ENCODE measurements around the gene GABRG2. TPM values are rescaled to one million over a fixed set of nuclear protein-coding genes. Genes with fewer than 3 reads are reported as not detected.

Gene GABRG2
- total and polyA plus RNA-seq, 2 experiments from 2014 or later = 3.5 to 5.3 TPM

GRCh38 chr5:162163663-162164062 lies 96.1 kb downstream of the GABRG2 start (continued):
- TF ChIP-seq, protein P1, sequence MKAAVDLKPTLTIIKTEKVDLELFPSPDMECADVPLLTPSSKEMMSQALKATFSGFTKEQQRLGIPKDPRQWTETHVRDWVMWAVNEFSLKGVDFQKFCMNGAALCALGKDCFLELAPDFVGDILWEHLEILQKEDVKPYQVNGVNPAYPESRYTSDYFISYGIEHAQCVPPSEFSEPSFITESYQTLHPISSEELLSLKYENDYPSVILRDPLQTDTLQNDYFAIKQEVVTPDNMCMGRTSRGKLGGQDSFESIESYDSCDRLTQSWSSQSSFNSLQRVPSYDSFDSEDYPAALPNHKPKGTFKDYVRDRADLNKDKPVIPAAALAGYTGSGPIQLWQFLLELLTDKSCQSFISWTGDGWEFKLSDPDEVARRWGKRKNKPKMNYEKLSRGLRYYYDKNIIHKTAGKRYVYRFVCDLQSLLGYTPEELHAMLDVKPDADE (IDR thresholded peaks at IDR 0.05) = no peak
- no peak for TF ChIP-seq POLR2AphosphoS5 (IDR thresholded peaks at IDR 0.05; ENCODE audit: low read depth)
- no peak for TF ChIP-seq EZH2phosphoT487 (IDR thresholded peaks at IDR 0.05; ENCODE audit: unreplicated experiment)
- no peak for TF ChIP-seq ZNF114 (CRISPR knock-in tag; IDR thresholded peaks at IDR 0.05)
- no peak for TF ChIP-seq CTCF (conservative IDR thresholded peaks at IDR 0.05; ENCODE audit: low read depth in 2 of 2)
- TF ChIP-seq EZH2 (IDR thresholded peaks at IDR 0.05; ENCODE audit: low read depth, unreplicated experiment) = no peak
- TF ChIP-seq STAT1 (IDR thresholded peaks at IDR 0.05; ENCODE audit: unreplicated experiment) = no peak

DNA sequence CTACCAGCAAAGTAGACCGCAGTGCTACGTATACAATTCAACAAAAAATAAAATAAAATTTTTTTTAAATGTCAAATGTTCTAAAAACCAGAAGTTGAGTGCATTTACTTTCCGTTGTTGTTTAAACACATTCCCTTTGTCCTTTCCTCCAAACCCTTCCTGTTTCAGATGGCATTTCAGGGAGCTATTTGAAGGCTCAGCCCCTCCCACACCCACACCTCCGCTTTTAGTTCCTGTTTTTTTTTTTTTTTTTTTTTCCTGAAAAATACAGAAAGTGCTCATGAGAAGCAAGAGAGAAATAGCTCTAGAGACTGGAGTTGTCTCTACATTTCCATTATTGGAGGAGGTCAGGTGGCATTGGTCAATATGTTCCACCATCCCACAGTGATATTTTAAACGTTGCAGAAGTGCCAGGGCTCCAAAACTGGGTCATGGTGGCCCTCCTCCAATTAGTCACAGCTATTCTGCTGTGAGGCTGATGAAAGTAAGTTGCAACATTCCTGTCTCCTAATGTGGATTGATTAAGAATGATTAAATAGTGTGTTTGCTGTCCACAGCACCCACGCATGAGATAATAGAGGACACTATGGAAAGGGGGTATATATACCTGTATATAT lies 106.9 kb downstream of the GABRG2 start:
- no peaks in the 10 kb centered on the region for H3K4me1 ChIP-seq (ENCODE audit: insufficient read depth)
- ATAC-seq = no peak
- no peaks in the 10 kb centered on the region for H3K79me2 ChIP-seq (replicated peaks; ENCODE audit: insufficient read depth)
- H3K27me3 Mint-ChIP-seq (ENCODE audit: insufficient read depth, low read depth, poor library complexity) = peaks cover 4% of the 10 kb centered on the region
- H3K4me3 ChIP-seq = no peak overlapping the region
- no peaks in the 10 kb centered on the region for H3K36me3 Mint-ChIP-seq (ENCODE audit: low read depth)
- H3K4me2 ChIP-seq = no peak overlapping the region
- H3K9me3 Mint-ChIP-seq = peaks cover 3% of the 10 kb centered on the region; the same call in 1 of the 3 replicates
- peak; percentile 35 for DNase-seq (ENCODE audit: low spot score)
- H3K36me3 ChIP-seq (ENCODE audit: insufficient read depth) = no peaks in the 10 kb centered on the region
- no peak overlapping the region for H2AFZ ChIP-seq
- H3K4me1 Mint-ChIP-seq = peaks cover 4% of the 10 kb centered on the region; the same call in 2 of the 3 replicates
- H3K27ac ChIP-seq (ENCODE audit: low read depth) = no peak overlapping the region
- H3K4me3 Mint-ChIP-seq = no peak overlapping the region
- no peaks in the 10 kb centered on the region for H4K20me1 ChIP-seq (replicated peaks; ENCODE audit: insufficient read depth)
- H3K27ac Mint-ChIP-seq = peak overlapping the region; percentile 80; the same call in 1 of the 2 replicates
- no peaks in the 10 kb centered on the region for H3K27me3 ChIP-seq (ENCODE audit: insufficient read depth)
- H3F3A ChIP-seq (replicated peaks; ENCODE audit: low read depth) = no peaks in the 10 kb centered on the region
- H3K9me2 ChIP-seq (ENCODE audit: insufficient read depth) = no peaks in the 10 kb centered on the region
- TF ChIP-seq CREB1 (CRISPR knock-in tag; IDR thresholded peaks at IDR 0.05; ENCODE audit: low read depth) = no peak
- TF ChIP-seq, protein P2, sequence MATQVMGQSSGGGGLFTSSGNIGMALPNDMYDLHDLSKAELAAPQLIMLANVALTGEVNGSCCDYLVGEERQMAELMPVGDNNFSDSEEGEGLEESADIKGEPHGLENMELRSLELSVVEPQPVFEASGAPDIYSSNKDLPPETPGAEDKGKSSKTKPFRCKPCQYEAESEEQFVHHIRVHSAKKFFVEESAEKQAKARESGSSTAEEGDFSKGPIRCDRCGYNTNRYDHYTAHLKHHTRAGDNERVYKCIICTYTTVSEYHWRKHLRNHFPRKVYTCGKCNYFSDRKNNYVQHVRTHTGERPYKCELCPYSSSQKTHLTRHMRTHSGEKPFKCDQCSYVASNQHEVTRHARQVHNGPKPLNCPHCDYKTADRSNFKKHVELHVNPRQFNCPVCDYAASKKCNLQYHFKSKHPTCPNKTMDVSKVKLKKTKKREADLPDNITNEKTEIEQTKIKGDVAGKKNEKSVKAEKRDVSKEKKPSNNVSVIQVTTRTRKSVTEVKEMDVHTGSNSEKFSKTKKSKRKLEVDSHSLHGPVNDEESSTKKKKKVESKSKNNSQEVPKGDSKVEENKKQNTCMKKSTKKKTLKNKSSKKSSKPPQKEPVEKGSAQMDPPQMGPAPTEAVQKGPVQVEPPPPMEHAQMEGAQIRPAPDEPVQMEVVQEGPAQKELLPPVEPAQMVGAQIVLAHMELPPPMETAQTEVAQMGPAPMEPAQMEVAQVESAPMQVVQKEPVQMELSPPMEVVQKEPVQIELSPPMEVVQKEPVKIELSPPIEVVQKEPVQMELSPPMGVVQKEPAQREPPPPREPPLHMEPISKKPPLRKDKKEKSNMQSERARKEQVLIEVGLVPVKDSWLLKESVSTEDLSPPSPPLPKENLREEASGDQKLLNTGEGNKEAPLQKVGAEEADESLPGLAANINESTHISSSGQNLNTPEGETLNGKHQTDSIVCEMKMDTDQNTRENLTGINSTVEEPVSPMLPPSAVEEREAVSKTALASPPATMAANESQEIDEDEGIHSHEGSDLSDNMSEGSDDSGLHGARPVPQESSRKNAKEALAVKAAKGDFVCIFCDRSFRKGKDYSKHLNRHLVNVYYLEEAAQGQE (IDR thresholded peaks at IDR 0.05; ENCODE audit: unreplicated experiment) = no peak
- TF ChIP-seq STAT1 (IDR thresholded peaks at IDR 0.05; ENCODE audit: unreplicated experiment) = no peak
- TF ChIP-seq NANOG (IDR thresholded peaks at IDR 0.05; ENCODE audit: borderline replicate concordance) = no peak
- TF ChIP-seq EZH2 (IDR thresholded peaks at IDR 0.05; ENCODE audit: low read depth, unreplicated experiment) = no peak
- no peak for TF ChIP-seq ZNF331 (CRISPR knock-in tag; IDR thresholded peaks at IDR 0.05; ENCODE audit: low read depth)
- TF ChIP-seq, protein P3, sequence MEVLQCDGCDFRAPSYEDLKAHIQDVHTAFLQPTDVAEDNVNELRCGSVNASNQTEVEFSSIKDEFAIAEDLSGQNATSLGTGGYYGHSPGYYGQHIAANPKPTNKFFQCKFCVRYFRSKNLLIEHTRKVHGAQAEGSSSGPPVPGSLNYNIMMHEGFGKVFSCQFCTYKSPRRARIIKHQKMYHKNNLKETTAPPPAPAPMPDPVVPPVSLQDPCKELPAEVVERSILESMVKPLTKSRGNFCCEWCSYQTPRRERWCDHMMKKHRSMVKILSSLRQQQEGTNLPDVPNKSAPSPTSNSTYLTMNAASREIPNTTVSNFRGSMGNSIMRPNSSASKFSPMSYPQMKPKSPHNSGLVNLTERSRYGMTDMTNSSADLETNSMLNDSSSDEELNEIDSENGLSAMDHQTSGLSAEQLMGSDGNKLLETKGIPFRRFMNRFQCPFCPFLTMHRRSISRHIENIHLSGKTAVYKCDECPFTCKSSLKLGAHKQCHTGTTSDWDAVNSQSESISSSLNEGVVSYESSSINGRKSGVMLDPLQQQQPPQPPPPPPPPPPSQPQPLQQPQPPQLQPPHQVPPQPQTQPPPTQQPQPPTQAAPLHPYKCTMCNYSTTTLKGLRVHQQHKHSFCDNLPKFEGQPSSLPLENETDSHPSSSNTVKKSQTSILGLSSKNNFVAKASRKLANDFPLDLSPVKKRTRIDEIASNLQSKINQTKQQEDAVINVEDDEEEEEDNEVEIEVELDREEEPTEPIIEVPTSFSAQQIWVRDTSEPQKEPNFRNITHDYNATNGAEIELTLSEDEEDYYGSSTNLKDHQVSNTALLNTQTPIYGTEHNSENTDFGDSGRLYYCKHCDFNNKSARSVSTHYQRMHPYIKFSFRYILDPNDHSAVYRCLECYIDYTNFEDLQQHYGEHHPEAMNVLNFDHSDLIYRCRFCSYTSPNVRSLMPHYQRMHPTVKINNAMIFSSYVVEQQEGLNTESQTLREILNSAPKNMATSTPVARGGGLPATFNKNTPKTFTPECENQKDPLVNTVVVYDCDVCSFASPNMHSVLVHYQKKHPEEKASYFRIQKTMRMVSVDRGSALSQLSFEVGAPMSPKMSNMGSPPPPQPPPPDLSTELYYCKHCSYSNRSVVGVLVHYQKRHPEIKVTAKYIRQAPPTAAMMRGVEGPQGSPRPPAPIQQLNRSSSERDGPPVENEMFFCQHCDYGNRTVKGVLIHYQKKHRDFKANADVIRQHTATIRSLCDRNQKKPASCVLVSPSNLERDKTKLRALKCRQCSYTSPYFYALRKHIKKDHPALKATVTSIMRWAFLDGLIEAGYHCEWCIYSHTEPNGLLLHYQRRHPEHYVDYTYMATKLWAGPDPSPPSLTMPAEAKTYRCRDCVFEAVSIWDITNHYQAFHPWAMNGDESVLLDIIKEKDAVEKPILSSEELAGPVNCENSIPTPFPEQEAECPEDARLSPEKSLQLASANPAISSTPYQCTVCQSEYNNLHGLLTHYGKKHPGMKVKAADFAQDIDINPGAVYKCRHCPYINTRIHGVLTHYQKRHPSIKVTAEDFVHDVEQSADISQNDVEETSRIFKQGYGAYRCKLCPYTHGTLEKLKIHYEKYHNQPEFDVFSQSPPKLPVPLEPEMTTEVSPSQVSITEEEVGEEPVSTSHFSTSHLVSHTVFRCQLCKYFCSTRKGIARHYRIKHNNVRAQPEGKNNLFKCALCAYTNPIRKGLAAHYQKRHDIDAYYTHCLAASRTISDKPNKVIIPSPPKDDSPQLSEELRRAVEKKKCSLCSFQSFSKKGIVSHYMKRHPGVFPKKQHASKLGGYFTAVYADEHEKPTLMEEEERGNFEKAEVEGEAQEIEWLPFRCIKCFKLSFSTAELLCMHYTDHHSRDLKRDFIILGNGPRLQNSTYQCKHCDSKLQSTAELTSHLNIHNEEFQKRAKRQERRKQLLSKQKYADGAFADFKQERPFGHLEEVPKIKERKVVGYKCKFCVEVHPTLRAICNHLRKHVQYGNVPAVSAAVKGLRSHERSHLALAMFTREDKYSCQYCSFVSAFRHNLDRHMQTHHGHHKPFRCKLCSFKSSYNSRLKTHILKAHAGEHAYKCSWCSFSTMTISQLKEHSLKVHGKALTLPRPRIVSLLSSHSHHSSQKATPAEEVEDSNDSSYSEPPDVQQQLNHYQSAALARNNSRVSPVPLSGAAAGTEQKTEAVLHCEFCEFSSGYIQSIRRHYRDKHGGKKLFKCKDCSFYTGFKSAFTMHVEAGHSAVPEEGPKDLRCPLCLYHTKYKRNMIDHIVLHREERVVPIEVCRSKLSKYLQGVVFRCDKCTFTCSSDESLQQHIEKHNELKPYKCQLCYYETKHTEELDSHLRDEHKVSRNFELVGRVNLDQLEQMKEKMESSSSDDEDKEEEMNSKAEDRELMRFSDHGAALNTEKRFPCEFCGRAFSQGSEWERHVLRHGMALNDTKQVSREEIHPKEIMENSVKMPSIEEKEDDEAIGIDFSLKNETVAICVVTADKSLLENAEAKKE (CRISPR knock-in tag; IDR thresholded peaks at IDR 0.05) = no peak
- TF ChIP-seq POLR2AphosphoS5 (IDR thresholded peaks at IDR 0.05; ENCODE audit: low read depth) = no peak

Data from GM23338 (cell line).